Measurements from ENCODE around the gene SEPTIN12.
A peak's percentile ranks its signal among the peaks of the same experiment; 100 is the strongest.
"Not testable (repeated sequence)": the region's sequence is repeated elsewhere in the genome, so short reads cannot be mapped to it uniquely, and the experiment has no call there.

SEPTIN12 gene

GRCh38 chr16:4752351-4753100 is 35.6 kb downstream of the SEPTIN12 start:
- DNase-seq (ENCODE audit: low read depth): no peak

GRCh38 chr16:4750896-4751295 is 37.2 kb downstream of the SEPTIN12 start:
- no peak for DNase-seq (ENCODE audit: low read depth)

GRCh38 chr16:4749700-4750257 is 38.4 kb downstream of the SEPTIN12 start:
- DNase-seq (ENCODE audit: low read depth): no peak

- no peak for DNase-seq (ENCODE audit: low read depth)
These were observed 39.3 kb downstream of the SEPTIN12 start for GRCh38 chr16:4748682-4749411.

- no peak for DNase-seq (ENCODE audit: low read depth)
These were observed 40.1 kb downstream of the SEPTIN12 start for GRCh38 chr16:4747906-4748681.

- DNase-seq (ENCODE audit: low read depth): no peak
These were observed 41.1 kb downstream of the SEPTIN12 start for GRCh38 chr16:4746991-4747574.

- DNase-seq (ENCODE audit: low read depth): no peak
These were observed 41.9 kb downstream of the SEPTIN12 start for GRCh38 chr16:4746215-4746614.

GRCh38 chr16:4745274-4745569 is 42.9 kb downstream of the SEPTIN12 start:
- DNase-seq (ENCODE audit: low read depth): no peak

- no peak for DNase-seq (ENCODE audit: low read depth)
These were observed 43.4 kb downstream of the SEPTIN12 start for GRCh38 chr16:4744555-4745273.

- no peak for DNase-seq (ENCODE audit: low read depth)
These were observed 44.8 kb downstream of the SEPTIN12 start for GRCh38 chr16:4743226-4743878.

GRCh38 chr16:4738370-4738769 is 49.8 kb downstream of the SEPTIN12 start:
- DNase-seq (ENCODE audit: low read depth): not testable (repeated sequence)

- DNase-seq (ENCODE audit: low read depth): no peak
These were observed 50.6 kb downstream of the SEPTIN12 start for GRCh38 chr16:4737545-4737944.

- no peak for DNase-seq (ENCODE audit: low read depth)
These were observed 51.6 kb downstream of the SEPTIN12 start for GRCh38 chr16:4736546-4736945.

GRCh38 chr16:4734730-4735535 is 53.2 kb downstream of the SEPTIN12 start:
- DNase-seq (ENCODE audit: low read depth): peak; percentile 91

- DNase-seq (ENCODE audit: low read depth): peak; percentile 84
These were observed 53.9 kb downstream of the SEPTIN12 start, which contains the start of the genes ANKS3 and DNAAF8 for GRCh38 chr16:4734063-4734729. ANKS3 (minus strand) TSS chr16:4734271; CDS start chr16:4730149, 4,122 bp downstream. DNAAF8 (plus strand) TSS chr16:4734537; CDS start chr16:4736515, 1,978 bp downstream.

GRCh38 chr16:4733747-4734062 is 54.4 kb downstream of the SEPTIN12 start:
- DNase-seq (ENCODE audit: low read depth): no peak

GRCh38 chr16:4733211-4733742 is 54.9 kb downstream of the SEPTIN12 start:
- DNase-seq (ENCODE audit: low read depth): no peak

- no peak for DNase-seq (ENCODE audit: low read depth)
These were observed 58.3 kb downstream of the SEPTIN12 start for GRCh38 chr16:4729876-4730275.

- DNase-seq (ENCODE audit: low read depth): no peak
These were observed 59.5 kb downstream of the SEPTIN12 start for GRCh38 chr16:4728676-4729075.

Data from activated T-cell treated with anti-CD3 and anti-CD28 coated beads for 48 hours (primary cell).